ENCODE measurements around the gene FRY.
A peak's percentile ranks its signal among the peaks of the same experiment; 100 is the strongest.

FRY gene

DNA sequence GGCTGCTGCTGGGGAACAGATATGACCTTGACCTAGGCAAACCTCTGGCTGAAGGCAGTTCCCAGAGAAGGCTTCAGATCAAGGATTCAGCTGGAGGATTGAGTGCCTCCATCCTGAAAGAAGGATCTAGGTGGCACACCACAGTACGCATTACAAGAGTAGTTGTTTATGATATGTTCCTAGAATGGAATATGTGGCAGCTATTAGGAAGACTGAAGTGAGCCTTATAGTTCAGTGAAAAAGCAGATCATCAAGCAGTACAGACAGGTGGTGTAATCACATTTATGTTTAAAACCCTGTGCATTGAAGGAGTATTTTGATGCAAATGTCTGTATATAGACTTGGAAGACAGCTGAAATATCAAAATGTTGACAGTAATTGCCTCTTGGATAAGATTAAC is 167.6 kb downstream of the FRY start:
- no peak overlapping the region for H3K4me3 ChIP-seq (ENCODE audit: low read length)
- no peak for DNase-seq (ENCODE audit: low read depth)
- no peak for TF ChIP-seq CTCF (conservative IDR thresholded peaks at IDR 0.05; ENCODE audit: low read length)

DNA sequence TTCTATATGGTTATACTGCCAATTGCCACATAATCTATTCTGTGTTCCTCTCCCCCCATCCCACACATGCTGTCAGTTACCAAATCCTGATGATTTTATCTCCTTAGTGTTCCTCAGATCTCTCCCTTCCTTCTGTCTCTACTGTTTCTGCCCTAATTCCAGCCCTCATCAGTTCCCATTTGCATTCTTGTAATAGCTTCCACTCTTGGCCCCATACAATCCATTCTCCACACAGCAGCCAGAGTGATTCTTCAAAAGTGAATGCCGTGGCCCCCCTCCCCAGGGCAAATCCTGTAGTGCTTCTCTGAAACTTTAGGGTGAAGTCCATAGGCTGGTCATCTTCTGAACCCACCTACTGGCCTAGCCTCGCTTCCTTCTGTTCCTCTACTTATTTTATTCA is 169.2 kb downstream of the FRY start:
- peak; percentile 29 for DNase-seq (ENCODE audit: low read depth)
- no peak for TF ChIP-seq CTCF (conservative IDR thresholded peaks at IDR 0.05; ENCODE audit: low read length)
- no peak overlapping the region for H3K4me3 ChIP-seq (ENCODE audit: low read length)

GRCh38 chr13:32201809-32202208 is 170.2 kb downstream of the FRY start:
- no peak for DNase-seq (ENCODE audit: low read depth)
- no peak overlapping the region for H3K4me3 ChIP-seq (ENCODE audit: low read length)
- TF ChIP-seq CTCF (conservative IDR thresholded peaks at IDR 0.05; ENCODE audit: low read length), result no peak

DNA sequence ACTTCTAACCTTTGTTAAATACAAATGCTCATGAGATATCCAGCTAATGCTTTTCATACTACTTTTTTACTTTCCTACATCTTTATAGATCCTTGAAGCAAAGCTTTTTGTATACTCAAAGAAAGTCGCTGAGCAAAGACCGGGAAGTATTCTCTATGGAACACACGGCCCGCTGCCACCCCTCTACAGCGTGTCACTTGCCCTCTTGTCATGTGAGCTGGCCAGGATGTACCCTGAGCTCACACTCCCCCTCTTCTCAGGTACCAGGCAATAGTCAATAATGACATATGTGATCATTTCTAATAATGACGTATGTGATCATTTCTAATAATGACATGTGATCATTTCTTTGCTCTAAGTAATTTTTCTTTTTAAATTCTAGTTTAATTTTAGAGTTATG is 170.7 kb downstream of the FRY start:
- no peak for TF ChIP-seq CTCF (conservative IDR thresholded peaks at IDR 0.05; ENCODE audit: low read length)
- no peak for DNase-seq (ENCODE audit: low read depth)
- H3K4me3 ChIP-seq (ENCODE audit: low read length), result no peak overlapping the region

GRCh38 chr13:32203221-32203620 is 171.6 kb downstream of the FRY start:
- no peak for TF ChIP-seq CTCF (conservative IDR thresholded peaks at IDR 0.05; ENCODE audit: low read length)
- no peak for DNase-seq (ENCODE audit: low read depth)
- no peak overlapping the region for H3K4me3 ChIP-seq (ENCODE audit: low read length)

DNA sequence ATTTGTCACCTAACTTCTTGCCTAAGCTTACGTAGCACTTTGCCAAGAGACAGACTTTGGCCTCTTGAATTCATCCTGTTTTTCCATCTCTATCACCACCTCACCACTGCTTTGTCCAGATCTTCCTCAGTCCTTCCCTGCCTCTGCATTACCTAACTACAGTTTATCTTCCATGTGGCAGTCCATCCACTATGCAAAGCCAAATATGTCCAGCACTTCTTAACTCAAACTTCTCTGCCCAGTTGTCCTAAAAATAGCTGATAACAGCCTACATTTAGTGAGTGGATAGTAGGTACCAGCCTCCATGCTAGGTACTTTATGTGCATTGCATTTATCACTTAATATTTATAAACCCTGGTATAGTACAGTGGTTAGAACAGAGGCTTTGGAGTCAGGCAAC is 172.2 kb downstream of the FRY start:
- H3K4me3 ChIP-seq (ENCODE audit: low read length), result no peak overlapping the region
- no peak for DNase-seq (ENCODE audit: low read depth)
- TF ChIP-seq CTCF (conservative IDR thresholded peaks at IDR 0.05; ENCODE audit: low read length), result no peak

DNA sequence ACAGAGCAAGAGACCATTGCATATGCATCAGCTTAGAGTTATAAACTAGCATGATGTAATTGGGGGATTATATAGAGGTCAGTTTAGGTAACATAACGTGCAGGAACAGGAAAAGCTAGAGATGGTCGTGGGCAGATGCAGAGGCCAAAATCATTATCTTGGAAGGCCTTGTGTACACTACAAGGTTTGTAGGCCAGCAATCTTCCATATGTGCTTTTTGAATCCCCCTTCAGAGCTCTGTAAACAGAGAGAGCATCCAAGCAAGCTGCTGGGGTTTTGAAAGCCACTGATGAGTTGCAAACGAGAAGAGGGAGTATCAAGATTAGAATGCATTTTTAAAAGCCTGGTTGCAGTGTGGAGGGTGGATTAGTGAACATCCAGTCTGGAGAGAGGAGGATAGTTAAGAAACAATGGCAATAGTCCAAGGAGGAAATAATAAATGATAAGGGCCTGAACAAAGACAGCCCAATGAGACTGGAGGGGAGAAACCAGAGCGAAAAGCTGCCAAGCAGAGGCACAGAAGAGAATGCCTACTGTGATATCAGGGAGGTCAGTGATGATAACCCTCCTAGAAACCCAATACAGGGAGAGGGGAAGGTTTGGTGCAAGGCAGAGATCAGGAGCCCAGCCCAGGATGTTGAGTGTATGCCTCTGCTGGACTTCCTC is 174.0 kb downstream of the FRY start:
- no peak overlapping the region for H3K4me3 ChIP-seq (ENCODE audit: low read length)
- no peak for TF ChIP-seq CTCF (conservative IDR thresholded peaks at IDR 0.05; ENCODE audit: low read length)
- DNase-seq (ENCODE audit: low read depth), result no peak
